NCI-H2227 treated with DMSO at 0.1 percent for 48 hours (cell line): ENCODE results near the gene LRRC14B.
"Not testable (repeated sequence)": the region's sequence is repeated elsewhere in the genome, so short reads cannot be mapped to it uniquely, and the experiment has no call there.

ENCODE experiments used
- DNase-seq: peaks from one replicate; lab custom pipeline; 2025; lab: John Stamatoyannopoulos, UW

The LRRC14B gene

GRCh38 chr5:160173-160510 lies 31.2 kb upstream of the LRRC14B start:
- no peak for DNase-seq

- DNase-seq = no peak
These were observed 30.1 kb upstream of the LRRC14B start for GRCh38 chr5:160921-161802.

GRCh38 chr5:161803-162110 lies 29.5 kb upstream of the LRRC14B start:
- DNase-seq = no peak

GRCh38 chr5:162190-162564 lies 29.1 kb upstream of the LRRC14B start:
- no peak for DNase-seq

- DNase-seq = no peak
These were observed 28.5 kb upstream of the LRRC14B start for GRCh38 chr5:162565-163337.

GRCh38 chr5:163338-163620 lies 28.0 kb upstream of the LRRC14B start:
- no peak for DNase-seq

- no peak for DNase-seq
These were observed 27.5 kb upstream of the LRRC14B start for GRCh38 chr5:163841-164240.

- no peak for DNase-seq
These were observed 27.1 kb upstream of the LRRC14B start for GRCh38 chr5:164244-164643.

GRCh38 chr5:164783-165182 lies 26.5 kb upstream of the LRRC14B start:
- DNase-seq = not testable (repeated sequence)

- DNase-seq = no peak
These were observed 24.6 kb upstream of the LRRC14B start for GRCh38 chr5:166441-167372.

- DNase-seq = no peak
These were observed 23.8 kb upstream of the LRRC14B start for GRCh38 chr5:167511-167910.

- DNase-seq = no peak
These were observed 23.2 kb upstream of the LRRC14B start for GRCh38 chr5:167982-168660.

- no peak for DNase-seq
These were observed 22.1 kb upstream of the LRRC14B start for GRCh38 chr5:169071-169727.

- DNase-seq = no peak
These were observed 21.6 kb upstream of the LRRC14B start for GRCh38 chr5:169728-170094.

- no peak for DNase-seq
These were observed 20.1 kb upstream of the LRRC14B start for GRCh38 chr5:170971-171800.

GRCh38 chr5:171801-172331 lies 19.4 kb upstream of the LRRC14B start:
- no peak for DNase-seq

- DNase-seq = no peak
These were observed 18.9 kb upstream of the LRRC14B start for GRCh38 chr5:172421-172820.

GRCh38 chr5:172841-173251 lies 18.4 kb upstream of the LRRC14B start:
- DNase-seq = no peak

- DNase-seq = no peak
These were observed 17.7 kb upstream of the LRRC14B start for GRCh38 chr5:173392-174290.

- no peak for DNase-seq
These were observed 17.0 kb upstream of the LRRC14B start for GRCh38 chr5:174291-174600.
